Motor neuron (in vitro differentiated cells): ENCODE results near the gene ODAD2. TPM values are rescaled to one million over a fixed set of nuclear protein-coding genes. Genes with fewer than 3 reads are reported as not detected.
A peak's percentile ranks its signal among the peaks of the same experiment; 100 is the strongest.

ENCODE experiments used
- ATAC-seq, 8 experiments: fragments of 200-7000 bp; cut with Tn5 transposase; replicated peaks in 6 of 8; 2 replicates each; pipeline ENCODE4 v1.8.0; 2021; ENCODE audit warnings: mild to moderate bottlenecking in 8 of 8, moderate library complexity in 8 of 8
- H3K27ac ChIP-seq, 2 donors: fragments of 250-450 bp; sonication (Bioruptor Pico); 2 replicates each; pipeline ENCODE4 v1.9.0; 2021; ENCODE audit warnings: antibody characterized with exemption in 2 of 2, mild to moderate bottlenecking in 2 of 2, moderate library complexity in 1 of 2
- H3K4me1 ChIP-seq, 2 donors: fragments of 250-450 bp; sonication (Bioruptor Pico); replicated peaks in 1 of 2; 2 replicates each; pipeline ENCODE4 v1.6.1; 2021; ENCODE audit warnings: antibody characterized with exemption in 2 of 2, mild to moderate bottlenecking in 2 of 2, moderate library complexity in 1 of 2
- H3K4me3 ChIP-seq, 5 donors: fragments of 250-450 bp; sonication (Bioruptor Pico); 2 replicates each; pipeline ENCODE4 v1.9.0; 2021; ENCODE audit warnings: antibody characterized with exemption in 5 of 5, mild to moderate bottlenecking in 5 of 5, moderate library complexity in 4 of 5
- WGBS, 10 experiments: fragments of 450-650 bp; shearing (Covaris generic); methylation state at CpG; one replicate each; pipeline ENCODE4 v1.0.0; 2022; 5-methylcytosine and 5-hydroxymethylcytosine counted together
- in situ Hi-C, 9 experiments: fragments of 400-800 bp; cut with MboI; loops; one replicate each; pipeline ENCODE4 v1.15.0; 2021; ENCODE audit warnings: low sequenced_read_pairs in 9 of 9, low pct_unique_long_range_greater_than_20kb in 2 of 9; ENCODE audit not compliant: unreplicated experiment in 9 of 9
- total RNA-seq, 8 experiments: library from RNA; unstranded; fragments of 300-600 nt; gene quantifications; 2 replicates each; pipeline versions ENCODE4 v1.2.3 to v1.2.4, GENCODE V29; 2022

ODAD2 gene
- 10 to 100 TPM in 1 of 8 experiments, 1 to 10 TPM in 6, not detected in 1; 2.0 to 10.4 (median 2.5) TPM for total RNA-seq

GRCh38 chr10:27998954-27999275 lies at the start of gene ODAD2:
TSS of gene ODAD2 (minus strand) at chr10:27999079. CDS start at chr10:27995142, 3,937 bp downstream.
- ATAC-seq: no peak

GRCh38 chr10:28047061-28047460 lies 48.2 kb upstream of the ODAD2 start:
- Histone ChIP-seq H3K4me1 (no peaks in the 10 kb centered on the region), H3K27ac (no peak overlapping the region), H3K4me3 (no peak overlapping the region)
- 27 to 87% (median 69%) methylated on average over 2 to 4 of the region's 4 CpGs for WGBS, 10 experiments
- in situ Hi-C loops: no loop called here
- ATAC-seq: no peak

More at GRCh38 chr10:27998954-27999275, at the start of gene ODAD2:
- Histone ChIP-seq H3K4me1 (peaks cover 0 to 2% of the 10 kb centered on the region in 2 donors), H3K27ac (peak within 1 kb of the TSS in 1 of 2 donors; percentile 26), H3K4me3 (peak within 1 kb of the TSS; percentile 46 to 67 (median 60))
- 8 to 42% (median 11%) methylated on average over 3 to 6 of the region's 30 CpGs; no CpG with 5 or more reads in 7 of the 10 experiments for WGBS, 10 experiments
- in situ Hi-C loops: no loop called here

GRCh38 chr10:28046579-28046978 lies 47.7 kb upstream of the ODAD2 start:
- 41 to 81% (median 60%) methylated on average over 2 to 3 of the region's 3 CpGs; no CpG with 5 or more reads in 1 of the 10 experiments for WGBS, 10 experiments
- no peaks in the 10 kb centered on the region for H3K4me1 ChIP-seq
- ATAC-seq: no peak
- no peak overlapping the region for H3K4me3 ChIP-seq
- in situ Hi-C loops: no loop called here
- H3K27ac ChIP-seq: no peak overlapping the region

GRCh38 chr10:28043941-28044340 lies 45.1 kb upstream of the ODAD2 start:
- WGBS, 10 experiments: 6 to 100% (median 83%) methylated on average over 1 of the region's 1 CpG; no CpG with 5 or more reads in 2 of the 10 experiments
- in situ Hi-C loops: no loop called here
- H3K4me3 ChIP-seq: no peak overlapping the region
- no peaks in the 10 kb centered on the region for H3K4me1 ChIP-seq
- no peak overlapping the region for H3K27ac ChIP-seq
- no peak for ATAC-seq

- Histone ChIP-seq H3K4me3 (no peak overlapping the region), H3K27ac (no peak overlapping the region), H3K4me1 (no peaks in the 10 kb centered on the region)
- ATAC-seq: no peak
- in situ Hi-C loops: no loop called here
- WGBS, 10 experiments: 0 to 93% (median 63%) methylated on average over 2 to 3 of the region's 3 CpGs; no CpG with 5 or more reads in 1 of the 10 experiments
Measured at GRCh38 chr10:28036587-28036986, 37.7 kb upstream of the ODAD2 start.

GRCh38 chr10:28020993-28021982 lies 22.4 kb upstream of the ODAD2 start:
- Histone ChIP-seq H3K4me3 (no peak overlapping the region), H3K27ac (no peak overlapping the region), H3K4me1 (no peaks in the 10 kb centered on the region)
- in situ Hi-C loops: no loop called here
- 31 to 93% (median 60%) methylated on average over 1 to 5 of the region's 5 CpGs; no CpG with 5 or more reads in 1 of the 10 experiments for WGBS, 10 experiments
- ATAC-seq: no peak

- no peaks in the 10 kb centered on the region for H3K4me1 ChIP-seq
- no peak for ATAC-seq
- 20 to 95% (median 86%) methylated on average over 3 to 11 of the region's 12 CpGs for WGBS, 10 experiments
- H3K27ac ChIP-seq: no peak overlapping the region
- no peak overlapping the region for H3K4me3 ChIP-seq
- in situ Hi-C loops: no loop called here
Measured at GRCh38 chr10:28020080-28020860, 21.4 kb upstream of the ODAD2 start.

- Histone ChIP-seq H3K27ac (no peak overlapping the region), H3K4me1 (no peaks in the 10 kb centered on the region), H3K4me3 (no peak overlapping the region)
- no peak for ATAC-seq
- in situ Hi-C loops: no loop called here
Measured at GRCh38 chr10:28014651-28015050, 15.8 kb upstream of the ODAD2 start.

- no peak overlapping the region for H3K4me3 ChIP-seq
- H3K4me1 ChIP-seq: no peaks in the 10 kb centered on the region
- no peak overlapping the region for H3K27ac ChIP-seq
- 0 to 100% (median 31%) methylated on average over 1 to 2 of the region's 2 CpGs; no CpG with 5 or more reads in 2 of the 10 experiments for WGBS, 10 experiments
- ATAC-seq: no peak
- in situ Hi-C loops: no loop called here
Measured at GRCh38 chr10:28012990-28013515, 14.2 kb upstream of the ODAD2 start.

- 83 to 100% methylated on average over 1 of the region's 1 CpG; no CpG with 5 or more reads in 8 of the 10 experiments for WGBS, 10 experiments
- no peak for ATAC-seq
- in situ Hi-C loops: no loop called here
- no peak overlapping the region for H3K27ac ChIP-seq
- H3K4me3 ChIP-seq: no peak overlapping the region
- no peaks in the 10 kb centered on the region for H3K4me1 ChIP-seq
Measured at GRCh38 chr10:28010821-28011220, 11.9 kb upstream of the ODAD2 start.

- Histone ChIP-seq H3K4me1 (no peaks in the 10 kb centered on the region), H3K4me3 (no peak overlapping the region), H3K27ac (no peak overlapping the region)
- 68 to 100% (median 95%) methylated on average over 1 to 3 of the region's 3 CpGs; no CpG with 5 or more reads in 2 of the 10 experiments for WGBS, 10 experiments
- no peak for ATAC-seq
- in situ Hi-C loops: no loop called here
Measured at GRCh38 chr10:28008054-28008453, 9.2 kb upstream of the ODAD2 start.

GRCh38 chr10:28001353-28001752 lies 2.5 kb upstream of the ODAD2 start:
- no peak for ATAC-seq
- no peak overlapping the region for H3K27ac ChIP-seq
- no peak overlapping the region for H3K4me3 ChIP-seq
- peaks cover 0 to 2% of the 10 kb centered on the region in 2 donors for H3K4me1 ChIP-seq
- WGBS, 10 experiments: 53 to 100% (median 96%) methylated on average over 1 to 7 of the region's 7 CpGs; no CpG with 5 or more reads in 1 of the 10 experiments
- in situ Hi-C loops: no loop called here
